Body of pancreas (tissue), 4 donors: Measurements from ENCODE around the gene KPNA3.

ENCODE experiments used
- POLR2A ChIP-seq, 3 donors: fragments of 450-650 bp; IDR thresholded peaks; one replicate each; pipeline ENCODE4 v1.6.1; 2016; ENCODE audit warnings: antibody characterized with exemption in 3 of 3, mild to moderate bottlenecking in 2 of 3
- TF ChIP-seq, protein P1 (sequence below), 7 experiments: fragments of 450-650 bp in 4 of 7; fragments of 200-600 bp in 3 of 7; sonication (generic) in 3 of 7; IDR thresholded peaks; one replicate each; pipeline ENCODE4 v1.5.1; 2016 to 2019; ENCODE audit warnings: antibody characterized with exemption in 7 of 7

DNA sequence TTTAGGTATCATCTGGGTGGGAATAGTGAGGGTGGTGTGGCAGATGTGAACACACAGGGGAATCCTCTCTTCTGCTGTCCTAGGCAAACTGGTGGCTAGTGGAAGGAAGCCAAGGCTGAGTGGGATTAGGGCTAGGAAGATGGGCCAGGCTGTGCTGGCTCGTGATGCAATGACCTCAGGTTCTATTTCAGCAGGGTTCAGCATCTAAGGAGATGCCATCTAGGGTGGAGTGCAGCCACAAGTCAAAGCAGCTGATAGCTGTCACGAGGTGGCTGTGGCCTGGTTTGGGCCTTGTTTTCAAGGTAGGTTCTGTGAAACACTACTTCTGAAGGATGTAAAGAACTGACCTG lies 142.5 kb downstream of the KPNA3 start:
- TF ChIP-seq, protein P1, sequence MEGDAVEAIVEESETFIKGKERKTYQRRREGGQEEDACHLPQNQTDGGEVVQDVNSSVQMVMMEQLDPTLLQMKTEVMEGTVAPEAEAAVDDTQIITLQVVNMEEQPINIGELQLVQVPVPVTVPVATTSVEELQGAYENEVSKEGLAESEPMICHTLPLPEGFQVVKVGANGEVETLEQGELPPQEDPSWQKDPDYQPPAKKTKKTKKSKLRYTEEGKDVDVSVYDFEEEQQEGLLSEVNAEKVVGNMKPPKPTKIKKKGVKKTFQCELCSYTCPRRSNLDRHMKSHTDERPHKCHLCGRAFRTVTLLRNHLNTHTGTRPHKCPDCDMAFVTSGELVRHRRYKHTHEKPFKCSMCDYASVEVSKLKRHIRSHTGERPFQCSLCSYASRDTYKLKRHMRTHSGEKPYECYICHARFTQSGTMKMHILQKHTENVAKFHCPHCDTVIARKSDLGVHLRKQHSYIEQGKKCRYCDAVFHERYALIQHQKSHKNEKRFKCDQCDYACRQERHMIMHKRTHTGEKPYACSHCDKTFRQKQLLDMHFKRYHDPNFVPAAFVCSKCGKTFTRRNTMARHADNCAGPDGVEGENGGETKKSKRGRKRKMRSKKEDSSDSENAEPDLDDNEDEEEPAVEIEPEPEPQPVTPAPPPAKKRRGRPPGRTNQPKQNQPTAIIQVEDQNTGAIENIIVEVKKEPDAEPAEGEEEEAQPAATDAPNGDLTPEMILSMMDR (IDR thresholded peaks at IDR 0.05), result no peak
- TF ChIP-seq POLR2A (IDR thresholded peaks at IDR 0.05), result no peak
